GM23338 (cell line): ENCODE measurements around the gene CNOT10. TPM values are rescaled to one million over a fixed set of nuclear protein-coding genes. Genes with fewer than 3 reads are reported as not detected.

Source experiments
- ATAC-seq: fragments of 200-7000 bp; cut with Tn5 transposase; 3 replicates; pipeline ENCODE4 v1.9.1; 2020
- DNase-seq: peaks from one replicate; pipeline ENCODE4 v3.0.0-alpha.2; 2015; ENCODE audit warnings: low spot score
- H2AFZ ChIP-seq: fragments of 200-600 bp; sonication (generic); 2 replicates; pipeline ENCODE4 v1.8.0; 2016; ENCODE audit warnings: antibody characterized with exemption, mild to moderate bottlenecking, moderate library complexity
- H3F3A ChIP-seq: fragments of 200-600 bp; sonication (generic); replicated peaks from 2 replicates; pipeline ENCODE4 v1.8.0; 2017; ENCODE audit warnings: antibody characterized with exemption, mixed run types, low read depth
- H3K27ac ChIP-seq: fragments of 200-600 bp; sonication (generic); 2 replicates; pipeline ENCODE4 v1.6.1; 2016; ENCODE audit warnings: low read depth
- H3K27me3 ChIP-seq: fragments of 200-600 bp; sonication (generic); 2 replicates; pipeline ENCODE4 v1.8.0; 2016; ENCODE audit warnings: mild to moderate bottlenecking, mixed run types, moderate library complexity; ENCODE audit not compliant: insufficient read depth
- H3K36me3 ChIP-seq: fragments of 200-600 bp; sonication (generic); 2 replicates; pipeline ENCODE4 v1.8.0; 2016; ENCODE audit warnings: mild to moderate bottlenecking; ENCODE audit not compliant: insufficient read depth
- H3K4me1 ChIP-seq: fragments of 200-600 bp; sonication (generic); 2 replicates; pipeline ENCODE4 v1.8.0; 2016; ENCODE audit warnings: mild to moderate bottlenecking, moderate library complexity; ENCODE audit not compliant: insufficient read depth
- H3K4me2 ChIP-seq: fragments of 200-600 bp; sonication (generic); 2 replicates; pipeline ENCODE4 v1.7.1; 2017; ENCODE audit warnings: mixed run types
- H3K4me3 ChIP-seq: fragments of 200-600 bp; sonication (generic); 2 replicates; pipeline ENCODE4 v1.6.1; 2016; ENCODE audit warnings: mixed run types
- H3K79me2 ChIP-seq: fragments of 200-600 bp; sonication (generic); replicated peaks from 2 replicates; pipeline ENCODE4 v1.8.0; 2017; ENCODE audit warnings: mild to moderate bottlenecking; ENCODE audit not compliant: insufficient read depth
- H3K9me2 ChIP-seq: fragments of 200-600 bp; sonication (generic); 2 replicates; pipeline ENCODE4 v1.8.0; 2017; ENCODE audit not compliant: insufficient read depth
- H4K20me1 ChIP-seq: fragments of 200-600 bp; sonication (generic); replicated peaks from 2 replicates; pipeline ENCODE4 v1.8.0; 2017; ENCODE audit warnings: mild to moderate bottlenecking; ENCODE audit not compliant: insufficient read depth
- H3K27ac Mint-ChIP-seq: 2 replicates; pipeline ENCODE4 v1.8.0; 2020; ENCODE audit warnings: inconsistent platforms, mild to moderate bottlenecking, moderate library complexity, mixed read lengths
- H3K27me3 Mint-ChIP-seq: 3 replicates; pipeline ENCODE4 v1.8.0; 2022; ENCODE audit warnings: low read depth, mild to moderate bottlenecking, moderate library complexity, mixed read lengths, inconsistent platforms; ENCODE audit not compliant: insufficient read depth, poor library complexity
- H3K36me3 Mint-ChIP-seq: 3 replicates; pipeline ENCODE4 v1.8.0; 2021; ENCODE audit warnings: low read depth, mild to moderate bottlenecking, inconsistent platforms, moderate library complexity, mixed read lengths
- H3K4me1 Mint-ChIP-seq: 3 replicates; pipeline ENCODE4 v1.8.0; 2020; ENCODE audit warnings: mild to moderate bottlenecking, inconsistent platforms, mixed read lengths
- H3K4me3 Mint-ChIP-seq: 3 replicates; pipeline ENCODE4 v1.8.0; 2021; ENCODE audit warnings: moderate library complexity, mild to moderate bottlenecking, inconsistent platforms, mixed read lengths
- H3K9me3 Mint-ChIP-seq: 3 replicates; pipeline ENCODE4 v1.8.0; 2020; ENCODE audit warnings: moderate library complexity, mild to moderate bottlenecking, inconsistent platforms, mixed read lengths
- CREB1 ChIP-seq: fragments of 250-450 bp; sonication (Bioruptor Pico); IDR thresholded peaks from 2 replicates; pipeline ENCODE4 v1.5.0; 2020; ENCODE audit warnings: low read depth, mild to moderate bottlenecking, moderate library complexity
- EZH2phosphoT487 ChIP-seq: fragments of 200-600 bp; sonication (generic); IDR thresholded peaks from one replicate; pipeline ENCODE4 v1.8.1; 2018; ENCODE audit warnings: antibody characterized with exemption; ENCODE audit not compliant: unreplicated experiment
- POLR2AphosphoS5 ChIP-seq: IDR thresholded peaks from 2 replicates; pipeline ENCODE4 v1.6.1; 2016; ENCODE audit warnings: antibody characterized with exemption, low read depth
- STAT1 ChIP-seq: IDR thresholded peaks from one replicate; pipeline ENCODE4 v1.6.1; 2016; ENCODE audit warnings: antibody characterized with exemption; ENCODE audit not compliant: unreplicated experiment
- ZNF114 ChIP-seq: fragments of 250-450 bp; sonication (Bioruptor Pico); IDR thresholded peaks from 2 replicates; pipeline ENCODE4 v1.5.0; 2020; ENCODE audit warnings: mild to moderate bottlenecking, moderate library complexity
- polyA plus RNA-seq: library from polyadenylated mRNA; unstranded; fragments of >200 nt; fragmentation: Nextera tagmentation; extraction: Ambion mirVana; gene quantifications from 2 replicates; pipeline ENCODE4 v1.2.1, GENCODE V29; 2016
- total RNA-seq: library from RNA; depleted of rRNA; stranded (reverse); fragments of >200 nt; shearing (Covaris generic); gene quantifications from 2 replicates; pipeline ENCODE4 v1.2.3, GENCODE V29; 2014
- TF ChIP-seq, protein P1 (sequence below): IDR thresholded peaks from one replicate; pipeline ENCODE4 v1.6.1; 2018; ENCODE audit warnings: antibody characterized with exemption; ENCODE audit not compliant: unreplicated experiment
- TF ChIP-seq, protein P2 (sequence below): fragments of 250-450 bp; sonication (Bioruptor Pico); IDR thresholded peaks from 2 replicates; pipeline ENCODE4 v1.5.0; 2020; ENCODE audit warnings: mild to moderate bottlenecking, moderate library complexity
- TF ChIP-seq, protein P3 (sequence below), 2 experiments: fragments of 200-600 bp in 1 of 2; sonication (generic) in 1 of 2; conservative IDR thresholded peaks; 2 replicates each; pipeline versions ENCODE4 v1.5.1 to v1.6.1; 2016 to 2017; ENCODE audit warnings: antibody characterized with exemption in 2 of 2, low read depth in 2 of 2, mild to moderate bottlenecking in 2 of 2, moderate library complexity in 1 of 2

The CNOT10 gene
- total and polyA plus RNA-seq, 2 experiments from 2014 or later, result 27.2 to 46.9 TPM

DNA sequence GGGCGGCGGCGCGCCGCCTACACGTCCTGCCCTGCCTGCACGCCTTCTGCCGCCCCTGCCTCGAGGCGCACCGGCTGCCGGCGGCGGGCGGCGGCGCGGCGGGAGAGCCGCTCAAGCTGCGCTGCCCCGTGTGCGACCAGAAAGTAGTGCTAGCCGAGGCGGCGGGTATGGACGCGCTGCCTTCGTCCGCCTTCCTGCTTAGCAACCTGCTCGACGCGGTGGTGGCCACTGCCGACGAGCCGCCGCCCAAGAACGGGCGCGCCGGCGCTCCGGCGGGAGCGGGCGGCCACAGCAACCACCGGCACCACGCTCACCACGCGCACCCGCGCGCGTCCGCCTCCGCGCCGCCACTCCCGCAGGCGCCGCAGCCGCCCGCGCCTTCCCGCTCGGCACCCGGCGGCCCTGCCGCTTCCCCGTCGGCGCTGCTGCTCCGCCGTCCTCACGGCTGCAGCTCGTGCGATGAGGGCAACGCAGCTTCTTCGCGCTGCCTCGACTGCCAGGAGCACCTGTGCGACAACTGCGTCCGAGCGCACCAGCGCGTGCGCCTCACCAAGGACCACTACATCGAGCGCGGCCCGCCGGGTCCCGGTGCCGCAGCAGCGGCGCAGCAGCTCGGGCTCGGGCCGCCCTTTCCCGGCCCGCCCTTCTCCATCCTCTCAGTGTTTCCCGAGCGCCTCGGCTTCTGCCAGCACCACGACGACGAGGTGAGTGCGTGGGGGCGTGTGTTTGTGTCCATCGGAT lies 133.4 kb downstream of the CNOT10 start:
- Histone ChIP-seq H2AFZ (no peak overlapping the region), H4K20me1 (peaks cover 42% of the 10 kb centered on the region), H3F3A (peaks cover 20% of the 10 kb centered on the region), H3K79me2 (peaks cover 96% of the 10 kb centered on the region), H3K27ac (0 out of 2 replicates have a peak overlapping the region, but pooled peaks have one; percentile 2), H3K4me3 (peak overlapping the region; percentile 100), H3K4me1 (peaks cover 36% of the 10 kb centered on the region), H3K9me2 (no peaks in the 10 kb centered on the region), H3K27me3 (no peaks in the 10 kb centered on the region), H3K36me3 (peaks cover 26% of the 10 kb centered on the region), H3K4me2 (peak overlapping the region; percentile 89)
- H3K4me3 Mint-ChIP-seq, result peak overlapping the region; percentile 99
- H3K9me3 Mint-ChIP-seq, result peaks cover 19% of the 10 kb centered on the region
- TF ChIP-seq POLR2AphosphoS5 (peak; percentile 7; the same call in 1 of the 2 replicates), EZH2phosphoT487 (no peak)
- H3K27me3 Mint-ChIP-seq, result peaks cover 42% of the 10 kb centered on the region
- DNase-seq (no peak), ATAC-seq (no peak)
- peak overlapping the region; percentile 99 for H3K27ac Mint-ChIP-seq
- H3K4me1 Mint-ChIP-seq, result peaks cover 32% of the 10 kb centered on the region
- peaks cover 81% of the 10 kb centered on the region for H3K36me3 Mint-ChIP-seq

DNA sequence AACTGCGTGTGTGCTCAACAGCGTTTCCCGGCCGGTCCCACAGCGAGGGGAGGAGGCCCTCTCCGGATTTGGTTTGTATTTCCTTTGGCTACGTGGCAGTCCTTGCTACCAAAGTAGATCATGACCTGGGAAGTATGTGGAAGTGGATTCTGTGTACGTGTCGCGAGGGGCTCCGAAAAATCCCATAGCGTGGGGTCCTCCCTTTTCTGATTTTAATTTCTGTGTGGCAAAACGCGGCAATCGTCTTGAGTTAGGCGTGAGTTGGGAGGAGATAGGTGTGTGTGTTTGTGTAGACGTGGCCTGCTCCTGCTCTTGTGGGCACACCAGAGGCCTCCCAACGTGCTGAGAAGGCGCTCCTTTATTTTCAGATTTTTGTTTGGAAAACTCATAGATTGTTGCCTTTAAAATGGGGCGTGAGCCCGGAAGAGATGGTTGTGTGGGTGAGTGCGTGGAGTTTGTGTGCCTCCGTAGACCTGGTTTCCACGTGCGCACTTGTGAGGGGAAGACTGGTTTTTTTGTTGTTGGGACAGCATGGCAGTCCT lies 134.1 kb downstream of the CNOT10 start:
- DNase-seq (no peak), ATAC-seq (no peak)
- Histone ChIP-seq H3K4me1 (peaks cover 36% of the 10 kb centered on the region), H3K4me2 (peak overlapping the region; percentile 89), H2AFZ (no peak overlapping the region), H3K4me3 (peak overlapping the region; percentile 100), H3K9me2 (no peaks in the 10 kb centered on the region), H3K27ac (peak overlapping the region; percentile 2; the same call in 1 of the 2 replicates), H3K27me3 (no peaks in the 10 kb centered on the region), H3K36me3 (peaks cover 26% of the 10 kb centered on the region), H3F3A (peaks cover 20% of the 10 kb centered on the region), H4K20me1 (peaks cover 48% of the 10 kb centered on the region), H3K79me2 (peaks cover 96% of the 10 kb centered on the region)
- Mint-ChIP-seq H3K27me3 (peaks cover 46% of the 10 kb centered on the region), H3K36me3 (peaks cover 87% of the 10 kb centered on the region), H3K27ac (peak overlapping the region; percentile 99), H3K4me1 (peaks cover 34% of the 10 kb centered on the region), H3K4me3 (peak overlapping the region; percentile 99), H3K9me3 (peaks cover 19% of the 10 kb centered on the region)
- TF ChIP-seq STAT1 (no peak), ZNF114 (CRISPR knock-in tag) (no peak), CREB1 (no peak)
- TF ChIP-seq, protein P1, sequence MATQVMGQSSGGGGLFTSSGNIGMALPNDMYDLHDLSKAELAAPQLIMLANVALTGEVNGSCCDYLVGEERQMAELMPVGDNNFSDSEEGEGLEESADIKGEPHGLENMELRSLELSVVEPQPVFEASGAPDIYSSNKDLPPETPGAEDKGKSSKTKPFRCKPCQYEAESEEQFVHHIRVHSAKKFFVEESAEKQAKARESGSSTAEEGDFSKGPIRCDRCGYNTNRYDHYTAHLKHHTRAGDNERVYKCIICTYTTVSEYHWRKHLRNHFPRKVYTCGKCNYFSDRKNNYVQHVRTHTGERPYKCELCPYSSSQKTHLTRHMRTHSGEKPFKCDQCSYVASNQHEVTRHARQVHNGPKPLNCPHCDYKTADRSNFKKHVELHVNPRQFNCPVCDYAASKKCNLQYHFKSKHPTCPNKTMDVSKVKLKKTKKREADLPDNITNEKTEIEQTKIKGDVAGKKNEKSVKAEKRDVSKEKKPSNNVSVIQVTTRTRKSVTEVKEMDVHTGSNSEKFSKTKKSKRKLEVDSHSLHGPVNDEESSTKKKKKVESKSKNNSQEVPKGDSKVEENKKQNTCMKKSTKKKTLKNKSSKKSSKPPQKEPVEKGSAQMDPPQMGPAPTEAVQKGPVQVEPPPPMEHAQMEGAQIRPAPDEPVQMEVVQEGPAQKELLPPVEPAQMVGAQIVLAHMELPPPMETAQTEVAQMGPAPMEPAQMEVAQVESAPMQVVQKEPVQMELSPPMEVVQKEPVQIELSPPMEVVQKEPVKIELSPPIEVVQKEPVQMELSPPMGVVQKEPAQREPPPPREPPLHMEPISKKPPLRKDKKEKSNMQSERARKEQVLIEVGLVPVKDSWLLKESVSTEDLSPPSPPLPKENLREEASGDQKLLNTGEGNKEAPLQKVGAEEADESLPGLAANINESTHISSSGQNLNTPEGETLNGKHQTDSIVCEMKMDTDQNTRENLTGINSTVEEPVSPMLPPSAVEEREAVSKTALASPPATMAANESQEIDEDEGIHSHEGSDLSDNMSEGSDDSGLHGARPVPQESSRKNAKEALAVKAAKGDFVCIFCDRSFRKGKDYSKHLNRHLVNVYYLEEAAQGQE, result no peak
- TF ChIP-seq, protein P2, sequence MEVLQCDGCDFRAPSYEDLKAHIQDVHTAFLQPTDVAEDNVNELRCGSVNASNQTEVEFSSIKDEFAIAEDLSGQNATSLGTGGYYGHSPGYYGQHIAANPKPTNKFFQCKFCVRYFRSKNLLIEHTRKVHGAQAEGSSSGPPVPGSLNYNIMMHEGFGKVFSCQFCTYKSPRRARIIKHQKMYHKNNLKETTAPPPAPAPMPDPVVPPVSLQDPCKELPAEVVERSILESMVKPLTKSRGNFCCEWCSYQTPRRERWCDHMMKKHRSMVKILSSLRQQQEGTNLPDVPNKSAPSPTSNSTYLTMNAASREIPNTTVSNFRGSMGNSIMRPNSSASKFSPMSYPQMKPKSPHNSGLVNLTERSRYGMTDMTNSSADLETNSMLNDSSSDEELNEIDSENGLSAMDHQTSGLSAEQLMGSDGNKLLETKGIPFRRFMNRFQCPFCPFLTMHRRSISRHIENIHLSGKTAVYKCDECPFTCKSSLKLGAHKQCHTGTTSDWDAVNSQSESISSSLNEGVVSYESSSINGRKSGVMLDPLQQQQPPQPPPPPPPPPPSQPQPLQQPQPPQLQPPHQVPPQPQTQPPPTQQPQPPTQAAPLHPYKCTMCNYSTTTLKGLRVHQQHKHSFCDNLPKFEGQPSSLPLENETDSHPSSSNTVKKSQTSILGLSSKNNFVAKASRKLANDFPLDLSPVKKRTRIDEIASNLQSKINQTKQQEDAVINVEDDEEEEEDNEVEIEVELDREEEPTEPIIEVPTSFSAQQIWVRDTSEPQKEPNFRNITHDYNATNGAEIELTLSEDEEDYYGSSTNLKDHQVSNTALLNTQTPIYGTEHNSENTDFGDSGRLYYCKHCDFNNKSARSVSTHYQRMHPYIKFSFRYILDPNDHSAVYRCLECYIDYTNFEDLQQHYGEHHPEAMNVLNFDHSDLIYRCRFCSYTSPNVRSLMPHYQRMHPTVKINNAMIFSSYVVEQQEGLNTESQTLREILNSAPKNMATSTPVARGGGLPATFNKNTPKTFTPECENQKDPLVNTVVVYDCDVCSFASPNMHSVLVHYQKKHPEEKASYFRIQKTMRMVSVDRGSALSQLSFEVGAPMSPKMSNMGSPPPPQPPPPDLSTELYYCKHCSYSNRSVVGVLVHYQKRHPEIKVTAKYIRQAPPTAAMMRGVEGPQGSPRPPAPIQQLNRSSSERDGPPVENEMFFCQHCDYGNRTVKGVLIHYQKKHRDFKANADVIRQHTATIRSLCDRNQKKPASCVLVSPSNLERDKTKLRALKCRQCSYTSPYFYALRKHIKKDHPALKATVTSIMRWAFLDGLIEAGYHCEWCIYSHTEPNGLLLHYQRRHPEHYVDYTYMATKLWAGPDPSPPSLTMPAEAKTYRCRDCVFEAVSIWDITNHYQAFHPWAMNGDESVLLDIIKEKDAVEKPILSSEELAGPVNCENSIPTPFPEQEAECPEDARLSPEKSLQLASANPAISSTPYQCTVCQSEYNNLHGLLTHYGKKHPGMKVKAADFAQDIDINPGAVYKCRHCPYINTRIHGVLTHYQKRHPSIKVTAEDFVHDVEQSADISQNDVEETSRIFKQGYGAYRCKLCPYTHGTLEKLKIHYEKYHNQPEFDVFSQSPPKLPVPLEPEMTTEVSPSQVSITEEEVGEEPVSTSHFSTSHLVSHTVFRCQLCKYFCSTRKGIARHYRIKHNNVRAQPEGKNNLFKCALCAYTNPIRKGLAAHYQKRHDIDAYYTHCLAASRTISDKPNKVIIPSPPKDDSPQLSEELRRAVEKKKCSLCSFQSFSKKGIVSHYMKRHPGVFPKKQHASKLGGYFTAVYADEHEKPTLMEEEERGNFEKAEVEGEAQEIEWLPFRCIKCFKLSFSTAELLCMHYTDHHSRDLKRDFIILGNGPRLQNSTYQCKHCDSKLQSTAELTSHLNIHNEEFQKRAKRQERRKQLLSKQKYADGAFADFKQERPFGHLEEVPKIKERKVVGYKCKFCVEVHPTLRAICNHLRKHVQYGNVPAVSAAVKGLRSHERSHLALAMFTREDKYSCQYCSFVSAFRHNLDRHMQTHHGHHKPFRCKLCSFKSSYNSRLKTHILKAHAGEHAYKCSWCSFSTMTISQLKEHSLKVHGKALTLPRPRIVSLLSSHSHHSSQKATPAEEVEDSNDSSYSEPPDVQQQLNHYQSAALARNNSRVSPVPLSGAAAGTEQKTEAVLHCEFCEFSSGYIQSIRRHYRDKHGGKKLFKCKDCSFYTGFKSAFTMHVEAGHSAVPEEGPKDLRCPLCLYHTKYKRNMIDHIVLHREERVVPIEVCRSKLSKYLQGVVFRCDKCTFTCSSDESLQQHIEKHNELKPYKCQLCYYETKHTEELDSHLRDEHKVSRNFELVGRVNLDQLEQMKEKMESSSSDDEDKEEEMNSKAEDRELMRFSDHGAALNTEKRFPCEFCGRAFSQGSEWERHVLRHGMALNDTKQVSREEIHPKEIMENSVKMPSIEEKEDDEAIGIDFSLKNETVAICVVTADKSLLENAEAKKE (CRISPR knock-in tag), result no peak
- TF ChIP-seq, protein P3, sequence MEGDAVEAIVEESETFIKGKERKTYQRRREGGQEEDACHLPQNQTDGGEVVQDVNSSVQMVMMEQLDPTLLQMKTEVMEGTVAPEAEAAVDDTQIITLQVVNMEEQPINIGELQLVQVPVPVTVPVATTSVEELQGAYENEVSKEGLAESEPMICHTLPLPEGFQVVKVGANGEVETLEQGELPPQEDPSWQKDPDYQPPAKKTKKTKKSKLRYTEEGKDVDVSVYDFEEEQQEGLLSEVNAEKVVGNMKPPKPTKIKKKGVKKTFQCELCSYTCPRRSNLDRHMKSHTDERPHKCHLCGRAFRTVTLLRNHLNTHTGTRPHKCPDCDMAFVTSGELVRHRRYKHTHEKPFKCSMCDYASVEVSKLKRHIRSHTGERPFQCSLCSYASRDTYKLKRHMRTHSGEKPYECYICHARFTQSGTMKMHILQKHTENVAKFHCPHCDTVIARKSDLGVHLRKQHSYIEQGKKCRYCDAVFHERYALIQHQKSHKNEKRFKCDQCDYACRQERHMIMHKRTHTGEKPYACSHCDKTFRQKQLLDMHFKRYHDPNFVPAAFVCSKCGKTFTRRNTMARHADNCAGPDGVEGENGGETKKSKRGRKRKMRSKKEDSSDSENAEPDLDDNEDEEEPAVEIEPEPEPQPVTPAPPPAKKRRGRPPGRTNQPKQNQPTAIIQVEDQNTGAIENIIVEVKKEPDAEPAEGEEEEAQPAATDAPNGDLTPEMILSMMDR (conservative IDR thresholded peaks at IDR 0.05; ENCODE audit: low read depth in 2 of 2), result no peak
